Large intestine (tissue), 3 donors: ENCODE results near the gene LRGUK. TPM values are rescaled to one million over a fixed set of nuclear protein-coding genes. Genes with fewer than 3 reads are reported as not detected.
A peak's percentile ranks its signal among the peaks of the same experiment; 100 is the strongest.

Source experiments
- DNase-seq, 2 donors: peaks; one replicate each; pipeline versions ENCODE4 v3.0.0 to v3.0.0-alpha.2; 2013
- H3K27ac ChIP-seq: one replicate; pipeline ENCODE4 v1.5.1; 2013; ENCODE audit warnings: low read length
- H3K27me3 ChIP-seq: 2 replicates; pipeline ENCODE4 v1.6.1; 2013; ENCODE audit warnings: low read length; ENCODE audit not compliant: control insufficient read depth, insufficient read depth
- H3K36me3 ChIP-seq: 2 replicates; pipeline ENCODE4 v1.6.1; 2013; ENCODE audit warnings: low read length; ENCODE audit not compliant: control insufficient read depth, insufficient read depth
- H3K4me1 ChIP-seq: one replicate; pipeline ENCODE4 v1.6.1; 2013; ENCODE audit warnings: low read length; ENCODE audit not compliant: control insufficient read depth, insufficient read depth
- H3K4me3 ChIP-seq: one replicate; pipeline ENCODE4 v1.5.1; 2013; ENCODE audit warnings: low read length
- H3K9me3 ChIP-seq: one replicate; pipeline ENCODE4 v1.6.1; 2013; ENCODE audit warnings: mild to moderate bottlenecking, low read depth, low read length, moderate library complexity; ENCODE audit not compliant: control insufficient read depth
- WGBS: methylation state at CpG from one replicate; pipeline ENCODE4 v1.1.5; 2013; ENCODE audit warnings: low lambda C conversion rate; ENCODE audit not compliant: insufficient coverage; 5-methylcytosine and 5-hydroxymethylcytosine counted together
- polyA plus RNA-seq: library from polyadenylated mRNA; unstranded; fragments of 120-200 nt; gene quantifications from one replicate; pipeline ENCODE4 v1.2.1, GENCODE V29; 2013

Gene LRGUK
- polyA plus RNA-seq, 1 donor = 0.30 TPM

GRCh38 chr7:134126146-134126545, 994 bp upstream of the LRGUK start:
- WGBS = 80% methylated on average over 1 of the region's 5 CpGs
- no peaks in the 10 kb centered on the region for H3K27me3 ChIP-seq
- DNase-seq = peak in 1 of 2 donors; percentile 1
- H3K36me3 ChIP-seq = no peaks in the 10 kb centered on the region
- H3K27ac ChIP-seq = no peak overlapping the region
- H3K9me3 ChIP-seq = no peaks in the 10 kb centered on the region
- no peaks in the 10 kb centered on the region for H3K4me1 ChIP-seq
- H3K4me3 ChIP-seq = no peak overlapping the region

- 40% methylated on average over 1 of the region's 6 CpGs for WGBS
- Histone ChIP-seq H3K4me3 (peak overlapping the region; percentile 54), H3K36me3 (no peaks in the 10 kb centered on the region), H3K27me3 (no peaks in the 10 kb centered on the region), H3K27ac (no peak overlapping the region), H3K9me3 (no peaks in the 10 kb centered on the region), H3K4me1 (no peaks in the 10 kb centered on the region)
- DNase-seq = no peak
These were observed 559 bp upstream of the LRGUK start for GRCh38 chr7:134126596-134126965.

- H3K27me3 ChIP-seq = no peaks in the 10 kb centered on the region
- no peaks in the 10 kb centered on the region for H3K4me1 ChIP-seq
- H3K27ac ChIP-seq = no peak overlapping the region
- no peak overlapping the region for H3K4me3 ChIP-seq
- H3K36me3 ChIP-seq = no peaks in the 10 kb centered on the region
- DNase-seq = no peak
- no peaks in the 10 kb centered on the region for H3K9me3 ChIP-seq
- 82% methylated on average over 2 of the region's 5 CpGs for WGBS
These were observed 1.7 kb downstream of the LRGUK start for GRCh38 chr7:134128829-134129228.

- Histone ChIP-seq H3K27me3 (no peaks in the 10 kb centered on the region), H3K36me3 (no peaks in the 10 kb centered on the region), H3K4me3 (no peak overlapping the region), H3K4me1 (no peaks in the 10 kb centered on the region), H3K9me3 (no peaks in the 10 kb centered on the region), H3K27ac (no peak overlapping the region)
- DNase-seq = peak in 1 of 2 donors; percentile 0
- WGBS = 35% methylated on average over 2 of the region's 2 CpGs
These were observed 2.9 kb downstream of the LRGUK start for GRCh38 chr7:134129856-134130523.

- Histone ChIP-seq H3K27ac (no peak overlapping the region), H3K4me1 (no peaks in the 10 kb centered on the region), H3K27me3 (no peaks in the 10 kb centered on the region), H3K36me3 (no peaks in the 10 kb centered on the region), H3K9me3 (no peaks in the 10 kb centered on the region), H3K4me3 (no peak overlapping the region)
- DNase-seq = no peak
- WGBS = 100% methylated on average over 1 of the region's 3 CpGs
These were observed 6.9 kb downstream of the LRGUK start for GRCh38 chr7:134134004-134134403.

- H3K27ac ChIP-seq = no peak overlapping the region
- H3K4me3 ChIP-seq = no peak overlapping the region
- H3K36me3 ChIP-seq = no peaks in the 10 kb centered on the region
- 87% methylated on average over 3 of the region's 18 CpGs for WGBS
- no peaks in the 10 kb centered on the region for H3K4me1 ChIP-seq
- no peaks in the 10 kb centered on the region for H3K9me3 ChIP-seq
- H3K27me3 ChIP-seq = no peaks in the 10 kb centered on the region
- peak; percentile 31 to 43 for DNase-seq
These were observed 14.0 kb downstream of the LRGUK start for GRCh38 chr7:134140889-134141867.

GRCh38 chr7:134141868-134142264, 14.7 kb downstream of the LRGUK start:
- no peaks in the 10 kb centered on the region for H3K4me1 ChIP-seq
- H3K27me3 ChIP-seq = no peaks in the 10 kb centered on the region
- no peaks in the 10 kb centered on the region for H3K9me3 ChIP-seq
- H3K4me3 ChIP-seq = no peak overlapping the region
- DNase-seq = no peak
- no CpG with 5 or more reads among the region's 5 CpGs for WGBS
- H3K36me3 ChIP-seq = no peaks in the 10 kb centered on the region
- no peak overlapping the region for H3K27ac ChIP-seq

GRCh38 chr7:134153493-134154136, 26.5 kb downstream of the LRGUK start:
- Histone ChIP-seq H3K27me3 (no peaks in the 10 kb centered on the region), H3K36me3 (no peaks in the 10 kb centered on the region), H3K27ac (no peak overlapping the region), H3K4me1 (no peaks in the 10 kb centered on the region), H3K9me3 (no peaks in the 10 kb centered on the region), H3K4me3 (no peak overlapping the region)
- 43% methylated on average over 2 of the region's 3 CpGs for WGBS
- no peak for DNase-seq

GRCh38 chr7:134154581-134155130, 27.5 kb downstream of the LRGUK start:
- no CpG with 5 or more reads among the region's 2 CpGs for WGBS
- H3K27ac ChIP-seq = no peak overlapping the region
- no peaks in the 10 kb centered on the region for H3K9me3 ChIP-seq
- no peak for DNase-seq
- H3K36me3 ChIP-seq = no peaks in the 10 kb centered on the region
- H3K4me1 ChIP-seq = no peaks in the 10 kb centered on the region
- no peaks in the 10 kb centered on the region for H3K27me3 ChIP-seq
- no peak overlapping the region for H3K4me3 ChIP-seq

- no peaks in the 10 kb centered on the region for H3K36me3 ChIP-seq
- no peaks in the 10 kb centered on the region for H3K27me3 ChIP-seq
- 83% methylated on average over 1 of the region's 2 CpGs for WGBS
- DNase-seq = no peak
- H3K9me3 ChIP-seq = no peaks in the 10 kb centered on the region
- H3K4me3 ChIP-seq = no peak overlapping the region
- no peaks in the 10 kb centered on the region for H3K4me1 ChIP-seq
- no peak overlapping the region for H3K27ac ChIP-seq
These were observed 28.1 kb downstream of the LRGUK start for GRCh38 chr7:134155206-134155605.
